HL-60/S4 (cell line): ENCODE results near the gene FGF7.
"Not testable (repeated sequence)": the region's sequence is repeated elsewhere in the genome, so short reads cannot be mapped to it uniquely, and the experiment has no call there.

Experiments used
- in situ Hi-C: fragments of 300-500 bp; cut with MboI; formaldehyde crosslinking; loops from 2 replicates; pipeline ENCODE4 v1.14.3; 2022; ENCODE audit warnings: low sequenced_read_pairs

The FGF7 gene

GRCh38 chr15:49436751-49437150 lies 13.7 kb downstream of the FGF7 start:
- in situ Hi-C loops, result no loop called here

DNA sequence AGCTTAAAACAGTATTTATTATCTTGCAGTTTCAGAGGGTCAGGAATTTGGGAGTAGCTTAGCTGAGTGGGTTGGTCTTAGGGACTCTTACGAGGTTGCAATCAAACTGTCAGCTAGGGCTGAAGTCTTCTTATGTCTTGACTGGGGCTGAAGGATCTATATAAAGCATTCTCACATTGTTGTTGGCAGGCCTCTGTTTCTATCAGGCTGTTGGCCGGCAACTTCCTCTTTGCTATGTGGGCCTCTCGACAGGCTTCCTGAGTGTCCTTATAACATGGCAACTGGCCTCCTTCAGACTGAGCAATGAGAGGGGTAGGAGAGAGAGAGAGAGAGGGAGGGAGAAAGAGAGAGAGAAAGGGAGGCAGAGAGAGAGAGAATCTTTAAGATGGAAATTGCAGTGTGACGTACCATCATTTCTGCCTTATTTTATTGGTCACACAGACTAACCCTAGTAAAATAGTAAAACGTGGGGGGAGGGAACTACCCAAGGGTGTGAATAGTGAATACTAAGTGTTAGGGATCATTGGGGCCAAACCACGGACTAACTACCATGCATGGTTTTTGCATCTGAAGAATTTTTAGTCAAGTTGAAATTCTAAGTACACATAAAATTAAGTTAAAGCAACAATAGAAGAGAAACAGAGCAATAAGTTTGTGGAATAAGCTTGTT lies 16.1 kb downstream of the FGF7 start:
- in situ Hi-C loops, result no loop called here

GRCh38 chr15:49439678-49440395 lies 16.8 kb downstream of the FGF7 start:
- in situ Hi-C loops, result no loop called here

GRCh38 chr15:49441356-49441755 lies 18.3 kb downstream of the FGF7 start:
- in situ Hi-C loops, result no loop called here

GRCh38 chr15:49441816-49442215 lies 18.8 kb downstream of the FGF7 start:
- in situ Hi-C loops, result no loop called here

GRCh38 chr15:49452595-49452994 lies 29.6 kb downstream of the FGF7 start:
- in situ Hi-C loops, result no loop called here

DNA sequence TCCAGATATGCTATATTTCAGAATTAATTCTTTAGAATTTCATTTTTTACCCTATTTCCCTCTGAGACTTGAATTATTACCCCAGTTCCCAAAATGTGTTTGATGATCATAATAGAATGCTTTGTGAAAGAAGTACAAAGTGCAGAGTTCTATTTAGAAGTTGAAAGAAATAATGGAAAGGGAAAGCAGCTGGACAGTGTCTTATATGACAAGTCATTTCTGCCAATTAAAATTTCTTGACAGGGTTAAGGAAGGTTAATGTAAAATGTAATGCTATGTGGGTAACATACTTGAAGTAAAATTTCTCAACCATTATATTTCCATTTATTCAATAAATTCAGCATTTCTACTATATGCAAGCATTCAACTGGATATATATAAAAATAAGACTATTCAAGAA lies 33.1 kb downstream of the FGF7 start:
- in situ Hi-C loops, result no loop called here

GRCh38 chr15:49458145-49458544 lies 35.1 kb downstream of the FGF7 start:
- in situ Hi-C loops, result no loop called here

GRCh38 chr15:49460411-49460941 lies 37.4 kb downstream of the FGF7 start:
- in situ Hi-C loops, result no loop called here

DNA sequence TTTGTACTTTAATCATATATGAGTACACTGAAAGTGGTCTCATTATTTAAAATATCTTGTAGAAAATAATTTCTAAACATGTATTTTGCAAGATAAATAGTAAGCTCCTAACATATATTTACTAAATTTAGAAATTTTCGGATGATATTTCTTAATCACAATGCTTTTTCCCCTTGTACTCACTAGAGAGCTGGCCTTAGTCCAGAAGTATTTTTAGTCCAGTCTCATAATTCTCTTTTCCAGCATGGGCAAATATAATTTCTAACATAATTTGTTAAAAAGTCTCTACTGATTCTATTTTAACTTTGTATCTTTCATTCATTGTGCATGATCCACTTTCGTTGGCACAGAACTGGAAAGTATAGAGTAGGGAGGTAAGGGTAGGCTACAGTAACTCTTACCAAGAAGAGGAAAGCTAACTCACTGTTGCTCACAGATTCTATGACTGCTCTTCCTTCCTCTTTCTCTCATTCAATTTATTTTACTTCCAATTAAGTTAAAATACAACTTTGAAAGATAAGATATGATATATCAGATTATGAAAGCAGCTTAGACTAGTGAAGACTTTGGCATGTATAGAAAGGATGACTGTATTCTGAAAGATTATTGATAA lies 39.3 kb downstream of the FGF7 start:
- in situ Hi-C loops, result no loop called here

DNA sequence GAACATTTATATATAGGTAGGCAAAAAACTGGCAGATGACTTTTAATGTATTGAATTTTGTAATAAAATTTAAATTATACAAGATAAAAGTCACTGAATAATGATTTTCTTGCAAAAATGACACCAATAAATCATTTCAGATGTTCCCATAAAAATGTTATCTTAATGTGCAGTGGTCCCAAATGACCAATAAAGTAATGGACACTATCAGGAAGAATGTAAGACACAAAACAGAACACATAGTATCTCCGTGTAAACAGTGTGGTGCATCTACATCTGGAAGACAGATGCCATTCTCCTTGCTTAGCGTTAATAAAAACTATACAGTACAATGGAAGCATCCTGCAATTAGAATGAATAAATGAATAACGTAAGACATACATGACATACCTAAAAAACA lies 41.5 kb downstream of the FGF7 start:
- in situ Hi-C loops, result no loop called here

GRCh38 chr15:49466119-49466518 lies 43.1 kb downstream of the FGF7 start:
- in situ Hi-C loops, result no loop called here

DNA sequence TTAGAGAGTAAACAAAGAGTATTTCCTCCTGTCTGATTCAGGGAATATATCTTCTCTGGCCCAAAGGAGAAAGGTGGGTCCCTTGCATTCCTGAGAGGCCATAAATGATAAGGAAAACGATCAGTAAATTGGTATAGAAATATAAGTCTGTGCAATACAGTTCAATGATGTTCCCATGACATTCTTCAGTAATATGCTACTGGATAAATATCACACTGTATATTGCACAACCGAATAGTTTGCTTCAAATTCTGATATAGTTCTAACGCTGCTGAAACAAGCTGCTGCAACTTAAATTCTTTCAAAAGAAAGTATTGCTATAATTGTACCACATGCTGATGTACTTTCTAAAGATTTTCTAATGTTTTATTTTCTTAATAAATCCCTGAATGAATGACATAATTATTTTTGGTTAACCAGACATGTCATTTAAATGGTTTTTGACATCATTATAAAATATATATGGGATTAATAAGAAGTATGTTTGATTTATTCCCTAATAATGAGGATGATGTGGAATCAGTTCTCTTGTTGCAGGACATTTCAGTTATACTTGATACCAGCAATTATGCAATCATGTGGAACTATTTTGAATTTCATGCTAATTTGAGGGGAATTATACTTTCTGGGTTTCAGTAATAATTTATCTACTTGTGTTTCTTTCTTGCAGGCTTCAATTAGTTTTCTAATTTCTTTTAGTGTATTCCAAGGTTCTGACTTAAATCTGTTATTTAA lies 44.9 kb downstream of the FGF7 start:
- in situ Hi-C loops, result no loop called here

- in situ Hi-C loops, result no loop called here
Observed at GRCh38 chr15:49468481-49468839, 45.4 kb downstream of the FGF7 start.

DNA sequence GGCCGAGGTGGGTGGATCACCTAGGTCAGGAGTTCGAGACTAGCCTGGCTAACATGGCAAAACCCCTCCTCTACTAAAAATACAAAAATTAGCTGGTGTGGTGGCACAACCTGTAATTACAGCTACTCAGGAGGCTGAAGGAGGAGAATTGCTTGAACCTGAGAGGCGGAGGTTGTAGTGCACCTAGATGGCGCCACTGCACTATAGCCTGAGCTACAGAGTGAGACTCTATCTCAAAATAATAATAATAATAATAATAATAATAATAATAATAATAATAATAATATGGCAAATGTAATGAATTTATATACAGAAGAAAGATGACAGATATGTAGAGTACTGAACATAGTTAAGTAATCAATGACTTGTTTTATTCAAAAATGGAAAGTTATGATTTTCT lies 48.2 kb downstream of the FGF7 start:
- in situ Hi-C loops, result not testable (repeated sequence)

DNA sequence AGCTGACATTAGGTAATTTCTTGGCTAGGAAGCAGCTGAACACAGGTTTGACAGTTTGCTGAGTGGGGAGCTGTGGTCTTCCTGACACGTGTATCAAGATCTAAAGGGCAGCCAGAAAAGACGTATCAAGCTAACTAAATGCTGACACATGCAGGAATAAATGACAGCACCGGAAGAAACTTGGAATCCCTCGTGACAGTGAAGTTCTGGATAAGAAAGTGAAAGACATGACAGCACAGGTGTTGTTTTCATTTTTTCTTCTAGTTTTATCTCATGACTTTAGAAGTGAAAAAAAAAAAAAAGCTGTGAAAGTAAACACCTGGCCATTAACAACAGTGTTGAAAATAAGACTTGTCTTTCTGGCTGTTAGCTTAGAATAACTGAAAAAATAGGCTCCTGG lies 48.7 kb downstream of the FGF7 start:
- in situ Hi-C loops, result no loop called here

- in situ Hi-C loops, result no loop called here
Observed at GRCh38 chr15:49472338-49472737, 49.3 kb downstream of the FGF7 start.

- in situ Hi-C loops, result no loop called here
Observed at GRCh38 chr15:49473031-49473430, 50.0 kb downstream of the FGF7 start.

DNA sequence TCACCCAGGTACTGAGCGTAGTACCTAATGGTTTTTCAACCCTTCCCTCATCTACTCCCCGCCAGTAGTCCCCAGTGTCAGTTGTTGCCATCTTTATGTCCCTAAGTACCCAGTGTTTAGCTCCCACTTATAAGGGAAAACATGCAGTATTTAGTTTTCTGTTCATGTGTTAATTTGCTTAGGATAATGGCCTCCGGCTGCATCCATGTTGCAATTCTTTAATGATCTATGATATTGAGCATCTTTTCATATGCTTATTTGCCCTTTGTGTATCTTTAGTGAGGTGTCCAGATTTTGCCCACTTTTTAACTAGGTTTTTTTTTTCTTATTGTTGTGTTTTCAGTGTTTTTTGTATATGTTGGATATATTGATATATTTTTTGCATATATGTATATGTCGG lies 55.0 kb downstream of the FGF7 start:
- in situ Hi-C loops, result not testable (repeated sequence)

DNA sequence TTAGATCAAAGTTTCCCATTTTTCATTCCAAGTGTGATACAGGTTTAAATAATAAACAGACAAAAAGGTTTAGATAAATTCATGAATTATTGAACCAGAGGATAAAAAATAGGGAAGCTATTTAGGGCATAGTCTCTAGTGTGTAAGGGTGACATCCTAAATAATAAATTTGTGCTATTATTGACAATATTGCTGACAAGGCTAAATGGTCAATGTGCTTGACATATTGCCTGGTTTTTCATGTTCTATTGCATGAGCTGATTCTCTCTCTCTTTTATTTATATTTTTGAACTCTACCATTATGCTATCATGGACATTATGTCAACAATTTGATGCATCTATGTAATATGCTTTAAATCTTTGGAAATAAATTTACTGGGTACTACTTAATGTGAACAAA lies 55.9 kb downstream of the FGF7 start:
- in situ Hi-C loops, result not testable (repeated sequence)

GRCh38 chr15:49485401-49485800 lies 62.4 kb downstream of the FGF7 start:
- in situ Hi-C loops, result not testable (repeated sequence)
